ENCODE results near the gene TBC1D22A.

Gene TBC1D22A

GRCh38 chr22:47202819-47203553, 440.5 kb downstream of the TBC1D22A start:
- DNase-seq (ENCODE audit: low spot score), result no peak

DNA sequence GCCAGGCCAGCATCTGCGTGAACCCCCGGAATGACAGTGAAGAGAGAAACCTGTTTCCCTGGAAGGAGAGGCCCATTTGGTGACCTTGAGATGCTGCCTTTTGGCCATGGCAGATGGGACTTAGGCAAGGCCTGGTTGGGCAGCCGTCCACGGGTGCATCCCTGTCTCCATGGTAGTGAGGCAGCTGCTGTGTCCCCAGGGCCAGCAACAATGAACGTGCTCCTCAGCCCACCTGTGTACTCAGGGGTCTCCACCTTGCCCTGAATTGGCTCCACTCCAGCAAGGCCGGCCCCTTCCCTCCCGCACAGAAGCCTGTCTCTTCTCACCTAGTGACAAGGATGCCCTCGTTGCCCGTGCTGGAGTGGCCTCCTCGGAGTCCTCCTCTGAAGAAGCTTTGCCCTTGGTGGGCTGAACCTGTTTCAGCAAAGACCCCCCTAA, 441.1 kb downstream of the TBC1D22A start:
- DNase-seq (ENCODE audit: low spot score), result no peak

DNA sequence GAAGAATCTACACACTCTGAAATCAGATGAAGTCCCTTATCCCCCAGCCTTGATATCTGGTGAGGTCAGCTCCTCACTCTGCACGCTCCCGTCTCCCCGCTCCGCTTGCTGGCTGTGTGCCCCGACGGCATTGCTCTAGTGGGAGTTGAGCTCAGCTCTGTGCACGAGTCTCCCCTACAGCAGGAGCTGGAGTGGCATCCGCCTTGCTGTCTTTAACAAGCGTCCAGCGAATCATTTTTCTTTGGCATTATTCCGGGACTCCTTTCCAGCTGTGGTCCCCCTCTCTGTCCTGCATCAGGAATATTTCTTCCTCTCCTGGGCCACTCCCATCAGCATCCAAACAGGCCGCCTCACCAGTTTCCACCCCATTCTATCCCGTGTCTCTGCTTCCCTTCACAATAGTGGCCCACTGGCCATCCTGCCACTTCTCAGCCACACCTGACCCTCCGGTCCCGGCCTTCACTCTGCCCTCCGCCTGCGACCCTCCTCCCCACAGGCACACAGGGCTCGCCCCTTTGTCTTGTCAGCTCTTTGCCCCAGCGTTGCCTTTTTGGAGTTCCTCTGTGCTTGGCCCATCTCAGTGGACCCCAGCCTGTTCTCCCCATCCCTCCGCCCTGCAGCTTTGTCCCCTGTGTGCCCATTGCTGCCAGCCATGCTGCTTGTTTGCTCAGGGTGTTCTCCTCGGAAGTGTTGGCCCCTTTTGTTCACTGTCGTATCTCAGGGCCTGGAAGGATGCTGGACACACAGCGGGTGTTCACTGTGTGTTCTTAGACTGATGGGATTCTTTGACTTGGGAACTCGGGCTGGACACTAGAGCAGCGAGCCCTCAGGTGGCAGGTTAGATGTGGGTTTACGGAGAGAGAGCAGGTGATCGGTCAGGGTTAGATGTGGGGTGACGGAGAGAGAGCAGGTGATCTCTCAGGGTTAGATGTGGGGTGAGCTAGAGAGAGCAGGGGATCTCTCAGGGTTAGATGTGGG, 441.8 kb downstream of the TBC1D22A start:
- DNase-seq (ENCODE audit: low spot score), result no peak

- DNase-seq (ENCODE audit: low spot score), result no peak
Measured at GRCh38 chr22:47205081-47205491, 442.6 kb downstream of the TBC1D22A start.

- no peak for DNase-seq (ENCODE audit: low spot score)
Measured at GRCh38 chr22:47205554-47205953, 443.1 kb downstream of the TBC1D22A start.

GRCh38 chr22:47206164-47206563, 443.7 kb downstream of the TBC1D22A start:
- no peak for DNase-seq (ENCODE audit: low spot score)

GRCh38 chr22:47206666-47207218, 444.3 kb downstream of the TBC1D22A start:
- DNase-seq (ENCODE audit: low spot score), result no peak

DNA sequence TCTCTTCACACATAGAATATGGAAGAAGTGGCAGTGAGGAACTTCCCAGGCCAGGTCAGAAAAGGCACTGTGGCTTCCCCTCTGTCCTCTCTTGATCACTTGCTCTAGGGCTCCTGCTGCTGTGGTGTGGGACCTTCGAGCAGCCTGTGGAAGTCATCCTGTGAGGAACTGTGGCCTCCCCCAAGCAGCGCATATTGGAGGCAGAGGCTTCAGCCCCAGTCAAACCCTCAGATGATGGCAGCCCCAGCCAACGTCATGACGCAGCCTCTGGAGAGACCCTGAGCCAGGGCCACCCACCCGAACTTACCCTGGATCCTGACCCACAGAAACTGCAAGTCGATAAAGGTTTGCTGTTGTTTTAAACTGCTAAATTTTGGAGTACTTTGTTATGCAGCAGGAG, 444.9 kb downstream of the TBC1D22A start:
- no peak for DNase-seq (ENCODE audit: low spot score)

DNA sequence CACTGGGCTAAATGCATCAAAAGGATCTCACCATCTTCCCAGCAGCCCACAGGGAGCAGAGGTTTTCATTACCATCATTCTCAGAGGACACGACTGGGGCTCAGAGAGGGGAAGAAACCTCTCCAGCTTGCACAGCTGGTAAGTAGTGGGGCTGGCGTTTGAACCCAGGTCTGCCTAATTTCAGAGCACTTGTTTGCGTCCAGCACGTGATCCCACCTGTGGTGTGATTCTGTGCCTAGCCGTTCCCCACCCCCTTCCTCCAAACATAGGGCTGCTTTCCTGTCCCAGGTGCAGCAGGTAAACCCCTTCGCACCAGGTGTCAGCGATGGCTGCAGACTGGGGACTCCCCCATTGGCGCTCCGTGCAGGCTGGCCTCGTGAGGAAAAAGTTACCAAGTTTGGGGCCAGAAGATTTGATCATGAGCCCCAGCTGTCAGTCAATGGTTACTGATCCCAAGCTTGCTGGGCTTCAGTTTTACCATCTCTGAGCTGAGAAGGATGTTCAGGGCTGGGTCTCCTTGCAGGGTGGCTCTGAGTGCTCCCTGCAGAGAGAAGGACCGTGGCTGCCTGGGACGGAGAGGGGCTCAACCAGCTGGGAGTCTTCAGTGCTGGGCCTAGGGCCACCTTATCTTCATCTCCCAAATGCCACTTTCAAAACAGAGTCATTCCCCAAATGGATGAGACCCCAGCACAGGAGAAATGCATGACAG, 445.6 kb downstream of the TBC1D22A start:
- no peak for DNase-seq (ENCODE audit: low spot score)

DNA sequence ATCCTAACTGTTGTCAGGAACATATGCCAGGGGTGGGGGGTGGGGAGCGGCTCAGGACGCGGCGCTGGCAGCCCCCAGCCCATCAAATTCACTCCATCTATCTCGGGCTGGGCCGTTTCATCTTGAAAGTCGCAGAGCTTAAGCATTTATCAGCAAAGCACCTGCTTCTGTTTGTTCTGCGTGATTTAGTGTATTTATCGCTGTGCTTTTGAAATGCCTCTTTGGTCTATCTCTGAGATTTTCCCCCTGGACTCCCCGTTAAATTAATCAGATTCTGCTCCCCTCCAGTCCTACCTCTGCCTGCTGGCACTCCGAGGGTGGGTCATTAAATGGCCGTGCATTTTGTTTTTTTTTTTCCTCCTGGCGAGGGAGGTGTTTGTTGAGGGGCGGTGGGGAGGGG, 446.2 kb downstream of the TBC1D22A start:
- no peak for DNase-seq (ENCODE audit: low spot score)

GRCh38 chr22:47209040-47209514, 446.6 kb downstream of the TBC1D22A start:
- no peak for DNase-seq (ENCODE audit: low spot score)

- DNase-seq (ENCODE audit: low spot score), result no peak
Measured at GRCh38 chr22:47209547-47210023, 447.1 kb downstream of the TBC1D22A start.

DNA sequence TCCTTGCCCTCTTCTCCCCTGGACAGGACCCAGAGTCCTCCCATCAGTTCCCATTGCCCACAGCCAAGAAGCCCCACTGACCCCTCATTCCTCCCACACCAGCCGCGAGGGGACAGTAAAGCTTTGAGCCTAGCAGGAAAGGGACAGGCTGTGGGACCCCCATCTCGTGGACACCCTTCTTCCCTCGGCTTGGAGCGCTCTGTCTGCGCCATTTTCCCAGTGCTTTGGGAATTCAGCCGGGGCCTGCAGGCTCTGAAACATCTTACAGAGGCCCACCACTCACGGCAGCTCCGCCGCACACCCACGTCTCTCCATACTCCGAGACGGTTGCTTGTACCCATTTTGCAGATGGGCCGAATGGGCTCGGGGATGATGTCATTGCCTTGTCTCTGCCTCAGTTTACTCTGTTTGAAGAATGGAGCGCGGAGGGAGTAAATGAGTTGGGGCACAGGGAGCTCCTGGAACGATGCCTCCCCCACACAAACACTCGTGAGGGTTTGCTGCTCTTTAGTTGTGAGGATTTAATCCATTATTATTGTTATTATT, 447.7 kb downstream of the TBC1D22A start:
- DNase-seq (ENCODE audit: low spot score), result no peak

GRCh38 chr22:47210686-47211085, 448.2 kb downstream of the TBC1D22A start:
- no peak for DNase-seq (ENCODE audit: low spot score)

DNA sequence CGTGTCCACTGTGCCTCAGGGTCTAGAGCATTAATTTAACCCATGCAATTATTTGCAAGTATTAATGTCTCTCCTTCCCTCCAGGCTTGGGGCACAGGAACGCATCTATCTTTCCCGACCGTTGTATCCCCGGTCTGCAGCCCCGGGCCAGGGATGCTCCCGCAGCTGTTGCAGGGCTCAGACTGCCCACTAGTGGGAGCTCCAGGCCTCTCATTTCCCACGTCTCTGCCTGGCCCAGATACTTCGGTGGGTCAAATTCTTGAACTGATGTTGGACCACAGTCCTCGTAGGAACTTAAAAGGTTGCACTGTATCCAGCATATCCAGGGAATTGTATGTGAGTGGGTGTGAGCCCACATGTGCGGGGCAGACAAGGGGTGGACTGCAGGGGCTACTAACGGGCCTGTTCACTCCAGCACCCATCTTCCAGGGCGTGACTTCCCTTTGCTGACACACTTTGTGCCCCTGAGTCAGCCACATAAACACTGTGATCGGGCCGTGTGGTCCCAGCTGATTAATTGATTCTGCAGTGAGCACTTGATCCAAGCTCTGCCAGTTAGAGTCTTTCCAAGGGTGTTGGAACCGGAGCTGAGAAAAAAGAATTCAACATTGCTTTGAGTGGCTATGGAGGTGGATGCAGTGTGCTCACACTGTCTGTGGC, 451.3 kb downstream of the TBC1D22A start:
- no peak for DNase-seq (ENCODE audit: low spot score)

DNA sequence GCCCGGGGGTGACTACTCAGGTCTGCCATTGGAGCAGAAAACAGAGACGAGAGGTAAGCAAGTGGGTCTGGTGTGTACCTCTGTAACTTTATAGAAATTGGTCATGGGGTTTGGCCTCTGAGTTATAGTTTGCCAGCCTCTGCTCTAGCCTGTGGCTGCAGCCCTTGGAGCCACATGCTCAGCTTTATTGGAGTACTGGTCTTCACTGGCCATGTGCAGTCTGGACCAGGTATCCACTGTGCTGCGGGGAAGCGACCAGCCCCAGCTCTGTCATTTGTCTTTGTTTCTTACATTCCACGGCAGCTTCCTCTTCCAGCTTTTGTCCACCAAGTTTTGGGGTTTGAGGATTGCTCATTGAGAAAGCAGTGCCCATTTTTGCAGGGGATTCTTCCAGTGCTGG, 453.4 kb downstream of the TBC1D22A start:
- DNase-seq (ENCODE audit: low spot score), result no peak

DNA sequence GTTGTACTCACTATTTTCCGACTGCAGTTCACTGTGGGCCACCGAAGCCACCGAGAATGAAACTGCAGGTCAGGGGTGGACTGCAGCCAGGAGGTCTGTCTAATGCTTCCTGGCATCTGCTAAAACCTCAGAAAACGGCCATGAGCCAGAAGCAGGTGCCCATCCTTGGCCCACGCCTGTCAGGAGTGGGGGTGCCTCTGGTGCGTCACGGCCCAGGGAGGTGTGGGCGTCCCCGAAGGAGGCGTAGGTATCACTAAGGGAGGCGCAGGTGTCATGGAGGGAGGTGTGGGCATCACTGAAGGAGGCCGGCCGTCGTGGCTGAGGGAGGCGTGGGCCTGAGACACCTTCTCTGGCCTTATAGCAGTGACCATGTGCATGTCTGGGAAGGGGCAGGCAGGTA, 456.2 kb downstream of the TBC1D22A start:
- DNase-seq (ENCODE audit: low spot score), result no peak

GRCh38 chr22:47219789-47220188, 457.3 kb downstream of the TBC1D22A start:
- DNase-seq (ENCODE audit: low spot score), result no peak

DNA sequence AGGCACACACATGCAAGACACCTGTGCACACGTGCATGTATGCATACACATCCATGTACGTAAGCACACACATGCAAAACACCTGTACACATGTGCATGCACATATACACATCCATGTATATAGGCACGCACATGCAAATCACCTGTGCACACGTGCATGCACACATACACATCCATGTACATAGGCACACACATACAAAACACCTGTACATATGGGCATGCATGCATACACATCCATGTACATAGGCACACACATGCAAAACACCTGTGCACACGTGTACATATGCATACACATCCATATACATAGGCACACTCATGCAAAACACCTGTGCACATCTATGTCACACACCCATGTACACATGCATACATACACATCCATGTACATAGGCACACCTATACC, 458.3 kb downstream of the TBC1D22A start:
- no peak for DNase-seq (ENCODE audit: low spot score)

- no peak for DNase-seq (ENCODE audit: low spot score)
Measured at GRCh38 chr22:47221840-47222615, 459.6 kb downstream of the TBC1D22A start.

All from hepatic stellate cell (primary cell).